ENCODE results near the gene GNAT2. TPM values are rescaled to one million over a fixed set of nuclear protein-coding genes. Genes with fewer than 3 reads are reported as not detected.

The GNAT2 gene
- total RNA-seq, 2 experiments from 2014 or later = 0.81 to 0.88 TPM

GRCh38 chr1:109653306-109653705 lies 33.9 kb upstream of the GNAT2 start:
- Mint-ChIP-seq H3K36me3 (ENCODE audit: low read depth) (no peaks in the 10 kb centered on the region), H3K4me1 (ENCODE audit: low read depth) (peaks cover 6% of the 10 kb centered on the region), H3K9me3 (no peaks in the 10 kb centered on the region), H3K27ac (no peak overlapping the region), H3K4me3 (no peak overlapping the region), H3K27me3 (peaks cover 2% of the 10 kb centered on the region)
- no peak for ATAC-seq
- no peak for DNase-seq
- intact Hi-C loops (cut with micrococcal nuclease) = no loop called here
- POLR2A ChIA-PET = interaction anchor here (1.1 to 3.5 kb wide), 3 partner anchors 14 to 332 kb away, joined by 3 to 9 read pairs (median 3); partner anchors contain the start of genes AHCYL1 and GSTM2
- no peak for TF ChIP-seq CTCF (IDR thresholded peaks at IDR 0.05)
- CTCF ChIA-PET = interaction anchor here (1.4 to 8.3 kb wide), 4 partner anchors 10 to 122 kb away, joined by 5 to 155 read pairs (median 30); no protein-coding TSS in a partner anchor

GRCh38 chr1:109652402-109652801 lies 33.0 kb upstream of the GNAT2 start:
- no peaks in the 10 kb centered on the region for H3K9me3 Mint-ChIP-seq
- no peak overlapping the region for H3K4me3 Mint-ChIP-seq
- intact Hi-C loops (cut with micrococcal nuclease) = no loop called here
- peaks cover 6% of the 10 kb centered on the region for H3K4me1 Mint-ChIP-seq (ENCODE audit: low read depth)
- H3K27me3 Mint-ChIP-seq = peaks cover 3% of the 10 kb centered on the region
- POLR2A ChIA-PET = interaction anchor here (0.7 to 3.5 kb wide), 4 partner anchors 15 to 398 kb away, joined by 3 to 9 read pairs (median 3); partner anchors contain the start of genes AHCYL1 and GSTM2
- DNase-seq (no peak), ATAC-seq (no peak)
- TF ChIP-seq CTCF (IDR thresholded peaks at IDR 0.05) = no peak
- no peak overlapping the region for H3K27ac Mint-ChIP-seq
- no peaks in the 10 kb centered on the region for H3K36me3 Mint-ChIP-seq (ENCODE audit: low read depth)
- CTCF ChIA-PET = interaction anchor here (0.9 to 8.3 kb wide), 8 partner anchors 9 to 332 kb away, joined by 3 to 155 read pairs (median 12); partner anchors contain the start of genes AHCYL1 and GSTM1

GRCh38 chr1:109650609-109651008 lies 31.2 kb upstream of the GNAT2 start:
- Mint-ChIP-seq H3K9me3 (no peaks in the 10 kb centered on the region), H3K4me3 (no peak overlapping the region), H3K27ac (no peak overlapping the region), H3K36me3 (ENCODE audit: low read depth) (no peaks in the 10 kb centered on the region), H3K4me1 (ENCODE audit: low read depth) (peaks cover 4% of the 10 kb centered on the region), H3K27me3 (peaks cover 3% of the 10 kb centered on the region)
- no peak for DNase-seq
- ChIA-PET CTCF (interaction anchor here (0.9 to 8.3 kb wide), 18 partner anchors 7 to 397 kb away, joined by 3 to 155 read pairs (median 6); partner anchors contain the start of genes AHCYL1, GNAI3 and GSTM1), POLR2A (interaction anchor here (1.6 to 3.5 kb wide), 2 partner anchors 12 to 334 kb away, joined by 4 to 9 read pairs; partner anchors contain the start of gene AHCYL1)
- TF ChIP-seq CTCF (IDR thresholded peaks at IDR 0.05) = no peak
- ATAC-seq = no peak
- intact Hi-C loops (cut with micrococcal nuclease) = no loop called here

GRCh38 chr1:109649491-109649914 lies 30.1 kb upstream of the GNAT2 start:
- CTCF ChIA-PET = interaction anchor here (0.7 to 8.3 kb wide), 15 partner anchors 11 to 396 kb away, joined by 3 to 155 read pairs (median 5); partner anchors contain the start of genes AHCYL1, GNAI3 and GSTM1
- Mint-ChIP-seq H3K27me3 (peaks cover 3% of the 10 kb centered on the region), H3K36me3 (ENCODE audit: low read depth) (no peaks in the 10 kb centered on the region), H3K4me3 (no peak overlapping the region), H3K9me3 (no peaks in the 10 kb centered on the region), H3K4me1 (ENCODE audit: low read depth) (no peaks in the 10 kb centered on the region), H3K27ac (no peak overlapping the region)
- intact Hi-C loops (cut with micrococcal nuclease) = no loop called here
- TF ChIP-seq CTCF (IDR thresholded peaks at IDR 0.05) = peak; percentile 32
- ATAC-seq (no peak), DNase-seq (no peak)
- POLR2A ChIA-PET = interaction anchor here (1.7 to 3.5 kb wide), 2 partner anchors 30 to 335 kb away, joined by 5 to 9 read pairs; partner anchors contain the start of genes AHCYL1, AMPD2 and GNAT2

- Mint-ChIP-seq H3K4me3 (no peak overlapping the region), H3K4me1 (ENCODE audit: low read depth) (peaks cover 7% of the 10 kb centered on the region), H3K27ac (no peak overlapping the region), H3K9me3 (no peaks in the 10 kb centered on the region), H3K36me3 (ENCODE audit: low read depth) (no peaks in the 10 kb centered on the region), H3K27me3 (peaks cover 1% of the 10 kb centered on the region)
- CTCF ChIA-PET = interaction anchor here (0.9 to 18.5 kb wide), 6 partner anchors 11 to 135 kb away, joined by 3 to 294 read pairs (median 8); partner anchors contain the start of genes GPR61 and GSTM4
- no peak for TF ChIP-seq CTCF (IDR thresholded peaks at IDR 0.05)
- no peak for DNase-seq
- POLR2A ChIA-PET = no interaction called here
- ATAC-seq = no peak
- intact Hi-C loops (cut with micrococcal nuclease) = loop anchor here (5.0 kb wide), 2 partner anchors 97 to 338 kb away; partner anchors contain the start of genes AHCYL1 and GNAI3
Observed at GRCh38 chr1:109644670-109645069, 25.3 kb upstream of the GNAT2 start.
